Measurements from ENCODE around the gene TGFBR3L.
"Not testable (repeated sequence)": the region's sequence is repeated elsewhere in the genome, so short reads cannot be mapped to it uniquely, and the experiment has no call there.

Gene TGFBR3L

GRCh38 chr19:7928334-7928706, 13.7 kb downstream of the TGFBR3L start:
- no peak for DNase-seq (ENCODE audit: low spot score)

DNA sequence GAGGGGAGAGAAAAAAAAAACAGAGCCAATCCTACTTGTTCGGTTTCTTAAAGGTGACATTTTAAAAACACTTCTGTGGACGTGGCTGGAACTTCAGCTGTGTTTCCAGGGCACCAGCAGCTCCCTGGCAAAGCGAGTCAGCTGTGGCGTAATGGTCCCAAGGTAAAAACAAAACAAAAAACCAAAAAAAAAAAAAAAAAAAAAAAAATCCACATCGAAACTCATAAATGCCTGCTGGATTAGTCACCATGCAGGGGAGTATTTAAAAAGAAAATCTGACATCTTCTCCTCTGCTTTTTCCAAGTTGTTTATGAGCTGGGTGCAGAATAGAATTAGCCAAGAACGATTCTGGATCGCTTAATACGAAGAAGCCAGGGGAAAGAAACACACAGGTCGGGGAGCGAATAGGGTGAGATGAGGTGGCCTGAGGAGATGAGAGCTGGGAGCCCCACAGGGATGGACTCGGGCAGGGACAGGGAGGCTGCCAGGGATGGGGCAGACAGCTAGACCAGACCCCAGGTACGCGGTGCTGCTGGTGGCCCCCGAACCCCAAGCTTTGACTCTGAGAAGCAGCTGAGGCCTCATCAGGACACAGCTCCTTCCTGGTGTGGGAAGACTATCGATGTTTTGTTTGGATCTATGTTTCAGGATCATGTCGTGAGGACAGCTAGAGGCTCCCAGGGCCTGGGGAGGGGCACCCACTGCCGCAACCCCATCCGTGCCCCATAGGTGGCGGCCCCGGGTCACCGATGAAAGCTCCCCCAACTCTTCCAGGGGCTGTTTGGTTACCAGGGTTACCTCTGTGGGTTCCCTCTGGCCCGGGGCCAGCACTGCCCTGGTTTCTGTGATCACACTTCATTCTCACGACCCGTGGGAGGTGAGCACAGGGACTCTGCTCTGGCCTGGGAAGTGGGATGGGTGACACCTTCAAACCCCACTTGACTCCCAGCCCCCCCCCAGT, 14.4 kb downstream of the TGFBR3L start:
- DNase-seq (ENCODE audit: low spot score): peak; percentile 57

DNA sequence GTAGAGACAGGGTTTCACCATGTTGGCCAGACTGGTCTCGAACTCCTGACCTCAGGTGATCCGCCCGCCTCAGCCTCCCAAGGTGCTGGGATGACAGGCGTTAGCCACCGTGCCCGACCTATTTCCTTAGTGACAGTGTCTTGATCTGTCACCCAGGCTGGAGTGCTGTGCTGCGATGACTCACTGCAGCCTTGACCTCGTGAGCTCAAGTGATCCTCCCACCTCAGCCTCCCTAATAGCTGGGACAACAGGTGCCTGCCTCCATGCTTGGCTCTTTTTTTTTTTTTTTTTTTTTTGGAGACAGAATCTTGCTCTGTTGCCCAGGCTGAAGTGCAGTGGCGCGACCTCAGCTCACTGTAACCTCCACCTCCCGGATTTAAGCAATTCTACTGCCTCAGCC, 15.4 kb downstream of the TGFBR3L start:
- not testable (repeated sequence) for DNase-seq (ENCODE audit: low spot score)

DNA sequence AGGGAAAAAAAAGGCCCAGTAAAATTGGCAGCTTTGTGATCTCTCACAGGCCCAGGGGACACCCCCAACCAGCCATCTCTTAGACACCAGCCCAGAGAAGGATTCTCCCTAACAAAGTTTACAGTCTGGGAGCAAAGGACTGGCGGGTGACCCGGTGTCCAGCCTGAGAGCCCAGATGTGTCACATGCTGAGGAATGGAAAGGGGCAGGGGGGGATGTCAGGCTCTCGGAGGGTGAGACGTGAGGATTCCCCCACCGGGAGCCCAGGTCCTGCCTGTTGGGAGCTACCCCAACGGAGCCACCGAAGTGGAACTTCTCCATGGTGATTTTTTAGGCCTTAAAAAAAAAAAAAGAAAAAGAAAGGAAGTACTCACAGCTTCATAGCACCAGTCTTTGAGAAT, 16.1 kb downstream of the TGFBR3L start:
- DNase-seq (ENCODE audit: low spot score): no peak

DNA sequence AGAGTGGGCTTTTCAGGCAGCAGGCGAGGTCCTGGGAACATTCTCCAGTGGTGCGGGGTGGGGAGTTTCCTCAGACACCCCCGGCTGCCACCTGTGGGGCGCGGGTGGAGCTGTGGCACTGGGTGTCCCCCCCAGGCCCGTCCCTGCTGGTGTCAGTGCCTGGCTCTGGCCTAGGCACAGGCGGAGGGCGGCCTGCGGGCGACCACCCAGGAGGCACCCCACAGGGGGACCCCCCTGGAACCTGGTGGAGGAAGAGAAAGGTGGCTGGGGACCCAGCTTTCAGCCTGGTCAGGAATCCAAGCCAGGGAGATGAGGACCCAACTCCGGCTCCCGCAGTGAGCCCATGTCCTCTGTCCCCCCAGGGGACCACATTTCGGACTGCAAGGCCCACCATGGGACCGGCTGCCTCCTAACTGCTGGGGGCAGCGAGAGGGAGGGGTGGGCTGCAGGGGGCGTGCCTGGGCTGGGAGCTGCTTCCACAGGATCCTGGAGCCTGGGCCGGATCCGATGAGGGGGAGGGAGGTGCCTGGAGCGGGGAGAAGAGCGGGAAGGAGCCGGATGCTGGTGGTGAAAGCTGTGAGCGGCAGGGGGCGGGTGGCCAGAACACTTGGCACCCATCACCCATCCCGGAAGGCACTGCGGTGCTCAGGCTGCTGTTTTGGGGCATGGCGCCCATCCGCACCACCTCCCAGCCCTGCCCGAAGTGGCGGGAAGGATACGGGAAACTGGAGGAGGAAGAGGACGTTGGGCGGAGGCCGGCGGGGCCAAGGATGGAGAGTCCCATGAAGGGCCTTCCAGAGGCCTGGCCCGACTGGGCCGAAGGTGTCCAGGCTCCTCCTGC, 16.8 kb downstream of the TGFBR3L start:
- DNase-seq (ENCODE audit: low spot score): no peak

DNA sequence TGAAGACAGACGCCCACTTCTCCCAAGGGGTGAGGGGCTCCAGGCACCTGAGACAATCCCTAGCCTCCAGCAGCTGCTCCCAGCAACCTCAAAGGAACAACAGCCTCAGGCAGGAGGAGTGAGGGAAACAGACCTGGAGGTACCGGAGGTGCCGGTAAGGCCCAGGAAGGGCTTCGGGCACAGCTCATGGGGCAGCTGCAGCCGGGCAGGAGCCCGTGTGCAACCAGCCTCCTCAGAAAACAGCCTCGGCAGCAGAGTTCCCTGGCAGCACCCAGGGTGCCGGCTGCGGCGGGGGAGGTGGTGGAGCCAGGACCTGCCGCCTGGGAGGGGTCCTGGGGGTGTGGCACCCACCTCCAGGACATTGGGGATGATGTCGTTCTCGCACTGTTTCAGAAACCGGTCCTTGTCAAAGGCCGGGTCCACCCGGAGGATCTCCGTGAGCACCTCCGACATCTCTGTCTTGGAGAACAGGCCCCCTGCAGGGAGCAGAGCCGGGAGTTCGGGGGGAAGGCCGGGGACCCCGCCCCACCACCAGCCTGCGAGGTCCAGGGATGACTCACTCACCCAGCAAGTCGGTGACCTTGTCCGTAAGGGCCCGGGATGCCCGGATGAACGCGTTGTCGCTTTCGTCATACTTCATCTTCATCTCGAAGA, 17.8 kb downstream of the TGFBR3L start:
- DNase-seq (ENCODE audit: low spot score): no peak

- DNase-seq (ENCODE audit: low spot score): no peak
Observed at GRCh38 chr19:7932930-7933300, 18.3 kb downstream of the TGFBR3L start.

DNA sequence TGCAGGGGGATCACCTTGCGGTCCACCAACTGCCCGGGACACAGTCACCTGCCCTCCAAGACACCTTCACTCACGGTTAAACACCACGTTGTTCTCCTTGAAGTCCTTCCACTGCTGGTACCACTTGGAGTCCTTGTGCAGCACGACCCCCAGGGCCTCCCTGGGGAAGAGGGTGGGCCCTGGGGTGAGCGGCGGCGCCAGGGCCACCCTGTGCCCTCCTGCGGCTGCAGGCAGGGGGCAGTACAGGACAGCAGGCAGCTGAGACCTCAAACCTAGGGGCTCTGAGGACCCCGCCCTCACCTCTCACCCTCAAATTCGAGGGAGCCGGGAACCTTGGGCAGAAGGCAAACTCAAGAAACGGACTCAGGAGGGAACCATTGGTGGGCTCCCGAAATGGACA, 18.8 kb downstream of the TGFBR3L start:
- DNase-seq (ENCODE audit: low spot score): no peak

DNA sequence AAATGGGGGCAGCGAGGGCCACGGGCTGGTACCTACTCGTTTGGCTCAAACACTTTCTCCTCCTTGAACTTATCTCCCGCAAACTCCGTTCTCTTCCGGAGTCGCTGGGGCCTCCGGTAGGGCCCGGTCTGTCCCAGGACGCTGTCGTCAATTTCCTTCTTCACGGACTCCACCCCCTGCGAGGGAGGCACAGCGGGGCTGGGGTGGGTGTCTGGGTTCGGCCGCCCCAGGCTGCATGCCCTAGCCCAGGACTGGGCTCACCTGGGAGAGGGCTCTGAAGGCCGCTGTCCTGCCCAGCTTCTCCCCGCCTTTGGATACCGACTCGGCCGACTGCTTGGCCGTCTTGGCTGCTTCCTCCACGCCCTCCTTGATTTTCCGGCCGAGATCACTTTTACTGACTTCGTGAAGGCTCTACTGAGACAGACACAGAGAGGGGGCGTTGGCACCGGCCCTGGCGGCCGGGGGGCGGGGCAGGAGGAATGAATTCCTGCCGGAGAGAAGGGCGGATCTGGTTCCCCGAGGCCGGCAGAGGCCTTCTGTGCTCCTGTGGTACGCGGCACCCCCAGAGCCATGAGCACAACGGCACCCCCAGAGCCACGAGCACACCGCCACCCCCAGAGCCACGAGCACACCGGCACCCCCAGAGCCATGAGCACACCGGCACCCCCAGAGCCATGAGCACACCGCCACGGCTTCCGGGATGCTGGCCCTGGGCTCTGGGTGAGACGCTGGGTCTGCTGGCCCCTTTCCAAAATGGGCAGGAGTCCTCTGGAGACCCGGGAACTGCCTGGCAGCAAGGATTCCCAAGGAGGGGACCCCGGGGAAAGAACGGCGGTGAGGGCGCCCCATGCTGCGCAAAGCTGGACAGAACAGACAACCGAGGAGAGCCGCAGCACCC, 19.4 kb downstream of the TGFBR3L start:
- DNase-seq (ENCODE audit: low spot score): no peak

GRCh38 chr19:7934766-7935165, 20.1 kb downstream of the TGFBR3L start:
- no peak for DNase-seq (ENCODE audit: low spot score)

DNA sequence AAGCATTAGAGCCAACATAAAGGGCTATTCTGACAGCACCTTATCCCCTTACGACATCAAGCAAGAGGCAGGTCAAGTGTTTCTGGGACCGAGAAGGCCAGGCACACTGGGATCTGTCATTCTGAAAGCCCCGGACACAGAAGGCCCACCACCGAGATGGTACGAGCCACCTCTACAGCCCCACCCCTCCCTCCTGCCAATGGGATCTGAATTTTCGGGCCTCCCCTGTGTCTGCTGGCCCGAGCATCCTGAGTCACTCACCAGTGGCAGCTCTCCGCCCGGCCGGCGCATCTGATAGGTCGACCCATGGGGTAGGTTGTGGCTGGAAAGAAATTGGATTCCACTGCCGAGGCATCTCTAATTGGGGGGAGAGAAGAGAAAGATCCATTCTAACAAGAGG, 26.2 kb downstream of the TGFBR3L start:
- no peak for DNase-seq (ENCODE audit: low spot score)

GRCh38 chr19:7941895-7942596, 27.4 kb downstream of the TGFBR3L start:
- DNase-seq (ENCODE audit: low spot score): no peak

GRCh38 chr19:7942981-7943443, 28.4 kb downstream of the TGFBR3L start:
- no peak for DNase-seq (ENCODE audit: low spot score)

DNA sequence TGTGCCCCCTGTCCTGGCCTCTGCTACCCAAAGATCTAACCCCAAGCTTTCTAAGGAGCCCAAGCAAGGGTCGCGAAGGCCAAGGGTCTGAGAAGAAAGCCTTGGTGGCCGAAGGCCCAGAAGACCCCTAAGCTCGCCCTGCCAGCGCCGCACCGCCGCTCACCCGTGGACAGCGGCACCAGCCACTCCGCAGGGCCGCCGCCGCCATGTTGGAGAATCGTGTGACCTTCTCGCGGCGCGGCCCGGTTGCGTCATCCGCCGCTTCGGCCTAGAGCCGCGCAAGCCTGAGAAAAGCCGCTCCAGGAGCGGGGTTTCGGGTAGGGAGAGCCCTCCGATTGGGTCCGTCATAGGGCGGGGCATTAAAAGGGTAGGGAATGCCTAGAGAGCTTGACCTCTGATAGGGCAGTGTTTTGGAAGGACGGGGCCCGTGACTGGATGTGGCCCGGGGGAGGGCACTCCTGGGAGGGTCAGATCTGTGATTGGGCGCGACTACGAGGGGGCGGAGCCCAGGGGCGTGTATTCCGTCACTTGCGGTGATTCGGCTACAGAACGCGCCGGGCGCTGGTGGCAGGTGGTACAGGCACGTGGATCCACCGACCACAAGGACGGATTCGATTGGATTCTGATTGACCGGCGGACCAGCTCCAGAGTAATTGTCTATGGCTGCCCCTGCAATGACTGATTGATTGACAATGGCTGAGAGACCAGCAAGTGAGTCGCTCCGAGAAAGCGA, 29.0 kb downstream of the TGFBR3L start, which contains the start of gene TIMM44:
TIMM44 (minus strand) TSS at position 223 of the 733 bp plus-strand sequence; CDS start at position 208, 15 bp downstream.
- DNase-seq (ENCODE audit: low spot score): peak; percentile 100

GRCh38 chr19:7944177-7944761, 29.6 kb downstream of the TGFBR3L start:
- DNase-seq (ENCODE audit: low spot score): peak; percentile 91

- no peak for DNase-seq (ENCODE audit: low spot score)
Observed at GRCh38 chr19:7947939-7948338, 33.3 kb downstream of the TGFBR3L start.

- DNase-seq (ENCODE audit: low spot score): no peak
Observed at GRCh38 chr19:7953060-7953459, 38.4 kb downstream of the TGFBR3L start.

DNA sequence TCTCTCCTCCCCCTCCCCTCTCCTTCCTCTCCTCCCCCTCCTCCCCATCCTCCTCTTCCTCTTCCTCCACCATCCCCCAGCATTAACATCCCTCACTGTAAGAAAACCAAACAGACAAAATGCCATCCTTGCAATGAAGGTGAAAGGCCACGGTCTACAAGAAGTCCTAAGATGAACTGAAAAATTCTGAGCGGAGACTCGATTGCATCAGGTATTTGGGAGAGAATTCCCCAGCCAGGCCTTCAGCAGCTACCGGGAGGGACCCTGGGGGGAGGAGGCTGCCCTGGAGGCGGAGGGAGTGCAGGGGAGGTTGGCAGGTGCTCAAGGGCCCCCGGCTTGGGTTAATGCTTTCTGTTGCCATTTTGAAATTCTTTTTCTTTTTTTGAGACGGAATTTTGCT, 38.9 kb downstream of the TGFBR3L start:
- DNase-seq (ENCODE audit: low spot score): no peak

DNA sequence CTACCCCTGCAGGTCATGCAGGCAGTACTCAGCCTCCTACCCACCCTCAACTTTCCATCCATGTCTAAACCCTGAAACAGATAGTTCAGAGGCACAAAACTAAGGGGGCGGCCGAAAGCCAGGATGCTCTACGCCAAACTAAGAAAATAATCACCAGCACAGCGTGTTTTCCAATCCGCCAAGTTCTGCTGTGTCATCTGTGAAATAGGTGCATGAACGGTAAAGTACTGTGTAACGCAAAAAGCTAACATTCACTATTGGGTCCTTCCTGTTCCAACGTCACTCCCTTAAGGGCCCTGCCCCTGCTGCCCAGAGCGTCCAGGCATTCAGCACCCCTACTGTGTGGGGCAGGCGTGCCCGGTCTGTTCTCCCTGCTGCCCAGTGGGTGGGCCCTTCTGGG, 41.1 kb downstream of the TGFBR3L start:
- no peak for DNase-seq (ENCODE audit: low spot score)

DNA sequence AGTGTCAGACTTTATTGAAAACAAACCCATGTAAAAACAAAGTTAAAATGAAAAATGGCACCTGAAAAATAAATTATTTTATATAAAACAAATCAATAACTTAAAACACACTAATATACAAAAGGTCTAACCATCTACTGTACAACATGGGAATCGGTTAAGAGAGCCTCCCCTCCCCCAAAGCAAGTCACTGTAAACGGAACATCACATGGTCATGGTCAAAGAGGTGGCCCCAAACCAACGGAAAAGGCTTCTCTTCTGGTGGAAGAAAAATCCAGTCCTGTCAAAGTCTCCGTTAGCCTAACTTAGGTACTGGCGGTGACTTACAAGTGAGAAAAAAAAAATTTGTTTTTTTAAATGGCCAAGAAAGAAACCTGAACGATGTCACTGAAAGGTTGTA, 44.6 kb downstream of the TGFBR3L start:
- no peak for DNase-seq (ENCODE audit: low spot score)
